NOMO-1 treated with DMSO at 0.1 percent for 48 hours (cell line): ENCODE data around the gene KRT72.

Source experiments
- DNase-seq: peaks from one replicate; lab custom pipeline; 2025; ENCODE audit not compliant: unreplicated experiment; lab: John Stamatoyannopoulos, UW

The KRT72 gene

GRCh38 chr12:52543985-52544883 is 57.0 kb downstream of the KRT72 start:
- no peak for DNase-seq

GRCh38 chr12:52542785-52543318 is 58.4 kb downstream of the KRT72 start:
- DNase-seq, result no peak

- no peak for DNase-seq
Measured at GRCh38 chr12:52542157-52542556, 59.1 kb downstream of the KRT72 start.

GRCh38 chr12:52541709-52542108 is 59.6 kb downstream of the KRT72 start:
- no peak for DNase-seq

- DNase-seq, result no peak
Measured at GRCh38 chr12:52540531-52540930, 60.7 kb downstream of the KRT72 start.

GRCh38 chr12:52539821-52540173 is 61.5 kb downstream of the KRT72 start:
- no peak for DNase-seq

- DNase-seq, result no peak
Measured at GRCh38 chr12:52539083-52539820, 62.0 kb downstream of the KRT72 start.

GRCh38 chr12:52537101-52537500 is 64.2 kb downstream of the KRT72 start:
- DNase-seq, result no peak
